ENCODE measurements around the gene ZBTB46.

ZBTB46 gene

GRCh38 chr20:63745961-63746731 lies 84.9 kb downstream of the ZBTB46 start:
- no peak overlapping the region for H3K4me3 ChIP-seq (ENCODE audit: low read depth in 1 of 2, low read length in 2 of 2)
- no peaks in the 10 kb centered on the region for H3K9me3 ChIP-seq (ENCODE audit: control insufficient read depth in 1 of 2, low read length in 2 of 2)
- peaks cover 0 to 25% of the 10 kb centered on the region in 2 donors for H3K36me3 ChIP-seq (ENCODE audit: control insufficient read depth in 1 of 2, insufficient read depth in 2 of 2, low read length in 2 of 2)
- no peaks in the 10 kb centered on the region for H3K27me3 ChIP-seq (ENCODE audit: low read depth, low read length)
- no peak overlapping the region for H3K27ac ChIP-seq (ENCODE audit: low read length)
- peaks cover 0 to 13% of the 10 kb centered on the region in 2 donors for H3K4me1 ChIP-seq (ENCODE audit: control insufficient read depth in 1 of 2, insufficient read depth in 2 of 2, low read length in 2 of 2)

DNA sequence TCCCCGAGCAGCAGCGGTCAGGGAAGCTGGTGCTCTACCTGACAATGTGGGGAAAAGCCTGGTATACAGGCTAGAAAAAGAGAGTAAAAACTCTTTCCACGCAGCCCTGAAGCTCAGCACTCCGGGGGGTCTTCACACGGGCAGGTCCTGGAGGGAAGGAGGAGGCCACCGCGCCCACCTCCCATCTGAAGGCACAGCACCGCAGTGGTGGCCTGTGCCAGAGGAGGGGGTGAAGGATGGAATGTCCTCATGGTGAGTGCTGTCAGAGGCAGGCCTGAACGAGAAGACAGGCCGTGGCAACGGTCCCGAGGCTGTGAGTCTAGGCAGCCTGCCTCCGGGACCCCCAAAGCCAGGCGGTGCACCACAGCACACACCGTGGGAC lies 85.6 kb downstream of the ZBTB46 start:
- Histone ChIP-seq H3K27ac (ENCODE audit: low read length) (no peak overlapping the region), H3K27me3 (ENCODE audit: low read depth, low read length) (no peaks in the 10 kb centered on the region), H3K36me3 (ENCODE audit: control insufficient read depth in 1 of 2, insufficient read depth in 2 of 2, low read length in 2 of 2) (peaks cover 0 to 25% of the 10 kb centered on the region in 2 donors)

DNA sequence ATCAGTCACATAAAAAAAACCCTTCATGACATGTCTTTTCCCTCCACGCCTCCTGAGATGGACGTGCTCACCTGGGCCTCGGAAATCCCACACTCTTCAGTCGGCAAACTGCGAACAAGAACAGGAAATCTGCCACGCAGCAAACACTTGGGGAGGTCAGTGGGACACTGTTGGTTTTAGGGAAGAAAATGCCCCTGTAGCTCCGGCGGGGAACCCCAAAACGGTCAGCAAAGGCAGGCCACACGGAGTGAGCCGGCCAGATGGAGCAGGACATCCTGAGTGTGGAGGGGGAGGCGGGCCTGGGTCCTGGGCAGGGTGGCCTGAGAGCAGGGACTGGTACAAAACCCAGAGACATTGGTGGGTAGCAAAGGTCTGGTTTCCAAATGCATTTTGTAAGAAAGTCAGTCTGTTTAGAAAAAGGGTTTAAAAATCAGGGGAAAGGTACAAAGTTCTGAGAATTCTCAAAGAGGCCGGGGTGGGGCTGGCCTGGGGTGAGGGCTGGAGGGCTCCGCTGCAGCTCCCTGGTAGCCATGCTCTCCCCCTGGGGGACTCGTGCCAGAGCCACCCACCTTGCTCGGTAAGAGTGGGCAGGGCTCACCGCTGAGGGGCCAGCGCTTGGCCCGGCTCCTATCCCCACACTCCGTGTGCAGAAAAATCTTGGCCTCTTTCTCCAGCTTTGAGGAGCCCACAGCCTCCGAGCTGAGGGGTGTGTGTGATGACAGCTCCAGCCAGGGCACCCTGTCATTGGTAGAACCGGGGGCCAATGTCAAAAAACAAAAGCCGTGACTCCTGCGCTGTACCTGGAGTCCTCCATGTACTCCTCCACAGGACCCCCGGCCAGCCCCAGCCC lies 86.3 kb downstream of the ZBTB46 start:
- no peak overlapping the region for H3K27ac ChIP-seq (ENCODE audit: low read length)
- H3K4me1 ChIP-seq (ENCODE audit: control insufficient read depth in 1 of 2, insufficient read depth in 2 of 2, low read length in 2 of 2) = peaks cover 0 to 17% of the 10 kb centered on the region in 2 donors
- H3K27me3 ChIP-seq (ENCODE audit: low read depth, low read length) = no peaks in the 10 kb centered on the region
- no peak overlapping the region for H3K4me3 ChIP-seq (ENCODE audit: low read depth in 1 of 2, low read length in 2 of 2)
- H3K9me3 ChIP-seq (ENCODE audit: control insufficient read depth in 1 of 2, low read length in 2 of 2) = no peaks in the 10 kb centered on the region
- H3K36me3 ChIP-seq (ENCODE audit: control insufficient read depth in 1 of 2, insufficient read depth in 2 of 2, low read length in 2 of 2) = peaks cover 0 to 25% of the 10 kb centered on the region in 2 donors

More for the DNA sequence above, 85.6 kb downstream of the ZBTB46 start:
- Histone ChIP-seq H3K9me3 (ENCODE audit: control insufficient read depth in 1 of 2, low read length in 2 of 2) (no peaks in the 10 kb centered on the region), H3K4me1 (ENCODE audit: control insufficient read depth in 1 of 2, insufficient read depth in 2 of 2, low read length in 2 of 2) (peaks cover 0 to 17% of the 10 kb centered on the region in 2 donors), H3K4me3 (ENCODE audit: low read depth in 1 of 2, low read length in 2 of 2) (no peak overlapping the region)

DNA sequence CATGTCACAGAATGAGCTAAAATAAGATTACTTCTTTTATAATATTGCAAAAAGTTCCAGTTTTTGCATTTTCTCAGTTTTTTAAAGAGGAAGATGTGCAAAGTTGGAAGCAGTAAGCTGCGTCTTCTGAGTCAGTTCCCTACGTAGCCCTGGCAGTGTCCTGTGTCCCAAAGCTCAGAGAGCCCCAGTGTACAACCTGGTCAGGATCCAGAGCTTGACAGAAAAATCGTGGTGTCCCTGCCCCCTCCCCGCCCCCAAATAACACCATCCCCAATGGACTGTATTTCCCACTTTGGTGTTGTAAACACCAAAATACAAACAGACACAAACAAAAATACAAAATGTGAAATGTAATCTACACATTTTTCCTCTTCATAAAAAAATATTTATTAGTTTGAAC lies 86.9 kb downstream of the ZBTB46 start:
- Histone ChIP-seq H3K36me3 (ENCODE audit: control insufficient read depth in 1 of 2, insufficient read depth in 2 of 2, low read length in 2 of 2) (peaks cover 0 to 25% of the 10 kb centered on the region in 2 donors), H3K27ac (ENCODE audit: low read length) (no peak overlapping the region), H3K27me3 (ENCODE audit: low read depth, low read length) (no peaks in the 10 kb centered on the region), H3K9me3 (ENCODE audit: control insufficient read depth in 1 of 2, low read length in 2 of 2) (no peaks in the 10 kb centered on the region), H3K4me3 (ENCODE audit: low read depth in 1 of 2, low read length in 2 of 2) (no peak overlapping the region), H3K4me1 (ENCODE audit: control insufficient read depth in 1 of 2, insufficient read depth in 2 of 2, low read length in 2 of 2) (peaks cover 0 to 17% of the 10 kb centered on the region in 2 donors)

DNA sequence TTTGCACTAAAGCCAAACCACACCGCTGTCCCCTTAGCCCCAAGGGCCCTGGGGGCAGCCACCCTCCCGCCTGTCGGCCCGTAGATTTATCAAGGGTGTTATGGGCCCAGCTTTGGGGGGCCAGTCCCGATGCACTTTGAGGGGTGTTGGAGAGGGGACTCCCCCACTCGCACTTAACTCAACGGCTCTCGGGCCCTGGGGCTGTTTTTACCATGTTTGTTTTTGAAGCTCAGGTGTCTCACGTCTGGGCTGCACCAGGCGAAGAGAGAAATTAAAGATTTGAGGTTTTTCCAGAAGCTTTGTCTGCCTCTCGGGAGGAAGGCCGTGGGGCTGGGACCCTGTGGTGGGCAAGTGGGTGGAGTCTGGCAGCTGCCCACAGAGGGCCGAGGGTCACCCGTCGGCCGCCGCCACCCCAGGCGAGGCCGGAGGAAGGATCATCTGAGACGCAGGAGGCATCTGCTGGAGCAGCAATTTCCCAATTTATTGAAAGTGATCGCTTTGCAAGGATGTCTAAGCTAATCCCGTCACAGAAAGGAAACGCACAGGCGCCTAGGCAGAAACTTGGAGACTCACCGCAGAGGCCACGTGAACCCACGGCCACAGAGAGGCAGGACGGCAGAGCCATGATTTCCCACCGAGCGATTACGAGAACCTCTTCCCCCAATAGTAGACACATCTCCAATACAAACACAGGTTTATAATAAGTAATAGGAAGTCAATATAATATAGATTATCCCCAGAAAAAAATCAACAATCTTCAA lies 87.7 kb downstream of the ZBTB46 start:
- H3K4me3 ChIP-seq (ENCODE audit: low read depth in 1 of 2, low read length in 2 of 2) = no peak overlapping the region
- H3K9me3 ChIP-seq (ENCODE audit: control insufficient read depth in 1 of 2, low read length in 2 of 2) = no peaks in the 10 kb centered on the region
- peaks cover 0 to 20% of the 10 kb centered on the region in 2 donors for H3K4me1 ChIP-seq (ENCODE audit: control insufficient read depth in 1 of 2, insufficient read depth in 2 of 2, low read length in 2 of 2)
- no peaks in the 10 kb centered on the region for H3K27me3 ChIP-seq (ENCODE audit: low read depth, low read length)
- peaks cover 0 to 25% of the 10 kb centered on the region in 2 donors for H3K36me3 ChIP-seq (ENCODE audit: control insufficient read depth in 1 of 2, insufficient read depth in 2 of 2, low read length in 2 of 2)
- H3K27ac ChIP-seq (ENCODE audit: low read length) = no peak overlapping the region

GRCh38 chr20:63742381-63743024 lies 88.6 kb downstream of the ZBTB46 start:
- no peaks in the 10 kb centered on the region for H3K27me3 ChIP-seq (ENCODE audit: low read depth, low read length)
- peaks cover 0 to 28% of the 10 kb centered on the region in 2 donors for H3K4me1 ChIP-seq (ENCODE audit: control insufficient read depth in 1 of 2, insufficient read depth in 2 of 2, low read length in 2 of 2)
- peaks cover 0 to 25% of the 10 kb centered on the region in 2 donors for H3K36me3 ChIP-seq (ENCODE audit: control insufficient read depth in 1 of 2, insufficient read depth in 2 of 2, low read length in 2 of 2)
- H3K9me3 ChIP-seq (ENCODE audit: control insufficient read depth in 1 of 2, low read length in 2 of 2) = no peaks in the 10 kb centered on the region
- no peak overlapping the region for H3K4me3 ChIP-seq (ENCODE audit: low read depth in 1 of 2, low read length in 2 of 2)
- no peak overlapping the region for H3K27ac ChIP-seq (ENCODE audit: low read length)

GRCh38 chr20:63741676-63742380 lies 89.2 kb downstream of the ZBTB46 start:
- Histone ChIP-seq H3K9me3 (ENCODE audit: control insufficient read depth in 1 of 2, low read length in 2 of 2) (no peaks in the 10 kb centered on the region), H3K27ac (ENCODE audit: low read length) (no peak overlapping the region), H3K4me3 (ENCODE audit: low read depth in 1 of 2, low read length in 2 of 2) (peak overlapping the region in 1 of 2 donors; percentile 68), H3K36me3 (ENCODE audit: control insufficient read depth in 1 of 2, insufficient read depth in 2 of 2, low read length in 2 of 2) (peaks cover 0 to 25% of the 10 kb centered on the region in 2 donors), H3K27me3 (ENCODE audit: low read depth, low read length) (no peaks in the 10 kb centered on the region), H3K4me1 (ENCODE audit: control insufficient read depth in 1 of 2, insufficient read depth in 2 of 2, low read length in 2 of 2) (peaks cover 0 to 32% of the 10 kb centered on the region in 2 donors)

DNA sequence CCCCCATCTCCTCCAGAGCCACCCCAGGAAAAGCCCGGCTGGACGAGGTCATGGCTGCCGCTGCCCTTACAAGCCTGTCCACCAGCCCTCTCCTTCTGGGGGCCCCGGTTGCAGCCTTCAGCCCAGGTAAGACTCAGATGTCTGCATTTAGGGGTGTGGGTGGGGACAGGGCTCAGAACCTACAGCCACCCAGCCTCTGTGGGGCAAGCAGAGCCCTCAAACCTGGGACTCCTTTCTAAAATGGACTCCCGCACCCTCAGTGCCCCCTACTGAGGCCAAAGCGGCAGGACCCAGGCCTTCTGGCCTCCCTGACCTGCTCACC lies 89.7 kb downstream of the ZBTB46 start:
- Histone ChIP-seq H3K9me3 (ENCODE audit: control insufficient read depth in 1 of 2, low read length in 2 of 2) (no peaks in the 10 kb centered on the region), H3K4me3 (ENCODE audit: low read depth in 1 of 2, low read length in 2 of 2) (peak overlapping the region in 1 of 2 donors; percentile 68), H3K27ac (ENCODE audit: low read length) (no peak overlapping the region), H3K27me3 (ENCODE audit: low read depth, low read length) (no peaks in the 10 kb centered on the region), H3K36me3 (ENCODE audit: control insufficient read depth in 1 of 2, insufficient read depth in 2 of 2, low read length in 2 of 2) (peaks cover 0 to 29% of the 10 kb centered on the region in 2 donors), H3K4me1 (ENCODE audit: control insufficient read depth in 1 of 2, insufficient read depth in 2 of 2, low read length in 2 of 2) (peaks cover 0 to 32% of the 10 kb centered on the region in 2 donors)

- Histone ChIP-seq H3K27ac (ENCODE audit: low read length) (no peak overlapping the region), H3K4me3 (ENCODE audit: low read depth in 1 of 2, low read length in 2 of 2) (peak overlapping the region; percentile 57 to 68), H3K27me3 (ENCODE audit: low read depth, low read length) (no peaks in the 10 kb centered on the region), H3K36me3 (ENCODE audit: control insufficient read depth in 1 of 2, insufficient read depth in 2 of 2, low read length in 2 of 2) (peaks cover 0 to 30% of the 10 kb centered on the region in 2 donors), H3K9me3 (ENCODE audit: control insufficient read depth in 1 of 2, low read length in 2 of 2) (no peaks in the 10 kb centered on the region), H3K4me1 (ENCODE audit: control insufficient read depth in 1 of 2, insufficient read depth in 2 of 2, low read length in 2 of 2) (peaks cover 0 to 32% of the 10 kb centered on the region in 2 donors)
Measured at GRCh38 chr20:63740627-63741353, 90.3 kb downstream of the ZBTB46 start.

All from muscle layer of duodenum (tissue), 2 donors.